ENCODE results near the gene GPR15.

The GPR15 gene

GRCh38 chr3:98553021-98553563, 21.3 kb downstream of the GPR15 start:
- H3K27me3 ChIP-seq (ENCODE audit: low read depth, low read length), result peaks cover 83% of the 10 kb centered on the region
- H3K79me2 ChIP-seq (ENCODE audit: low read length), result no peaks in the 10 kb centered on the region
- H3K4me2 ChIP-seq (ENCODE audit: low read length), result no peak overlapping the region
- H3K9me3 ChIP-seq (ENCODE audit: insufficient read depth, low read length), result no peaks in the 10 kb centered on the region
- H3K36me3 ChIP-seq (replicated peaks; ENCODE audit: low read depth, low read length), result no peaks in the 10 kb centered on the region
- H3K4me1 ChIP-seq (ENCODE audit: low read length), result peaks cover 29% of the 10 kb centered on the region
- no peaks in the 10 kb centered on the region for H4K20me1 ChIP-seq (ENCODE audit: insufficient read depth, low read length)
- H3K9ac ChIP-seq (ENCODE audit: low read length), result no peak overlapping the region
- H2AFZ ChIP-seq (ENCODE audit: low read depth, low read length), result no peak overlapping the region
- H3K27ac ChIP-seq (ENCODE audit: low read length), result no peak overlapping the region
- TF ChIP-seq CTCF (IDR thresholded peaks at IDR 0.05; ENCODE audit: low read depth, low read length) (no peak), EZH2phosphoT487 (IDR thresholded peaks at IDR 0.05; ENCODE audit: low read depth) (no peak)
- H3K4me3 ChIP-seq (ENCODE audit: low read length), result no peak overlapping the region

- H3K27ac ChIP-seq (ENCODE audit: low read length), result no peak overlapping the region
These were observed 22.0 kb downstream of the GPR15 start for GRCh38 chr3:98553753-98554152.

GRCh38 chr3:98554580-98554979, 22.8 kb downstream of the GPR15 start:
- Histone ChIP-seq H3K27ac (ENCODE audit: low read length) (no peak overlapping the region), H3K4me3 (ENCODE audit: low read length) (no peak overlapping the region), H3K9ac (ENCODE audit: low read length) (no peak overlapping the region), H4K20me1 (ENCODE audit: insufficient read depth, low read length) (no peaks in the 10 kb centered on the region), H3K27me3 (ENCODE audit: low read depth, low read length) (peaks cover 74% of the 10 kb centered on the region), H2AFZ (ENCODE audit: low read depth, low read length) (no peak overlapping the region), H3K36me3 (replicated peaks; ENCODE audit: low read depth, low read length) (no peaks in the 10 kb centered on the region), H3K9me3 (ENCODE audit: insufficient read depth, low read length) (no peaks in the 10 kb centered on the region), H3K4me1 (ENCODE audit: low read length) (peaks cover 29% of the 10 kb centered on the region), H3K4me2 (ENCODE audit: low read length) (no peak overlapping the region), H3K79me2 (ENCODE audit: low read length) (no peaks in the 10 kb centered on the region)
- no peak for TF ChIP-seq CTCF (IDR thresholded peaks at IDR 0.05; ENCODE audit: low read depth, low read length)
- no peak for TF ChIP-seq EZH2phosphoT487 (IDR thresholded peaks at IDR 0.05; ENCODE audit: low read depth)

More at GRCh38 chr3:98553753-98554152, 22.0 kb downstream of the GPR15 start:
- Histone ChIP-seq H3K36me3 (replicated peaks; ENCODE audit: low read depth, low read length) (no peaks in the 10 kb centered on the region), H3K79me2 (ENCODE audit: low read length) (no peaks in the 10 kb centered on the region), H4K20me1 (ENCODE audit: insufficient read depth, low read length) (no peaks in the 10 kb centered on the region), H3K4me3 (ENCODE audit: low read length) (no peak overlapping the region), H3K4me2 (ENCODE audit: low read length) (no peak overlapping the region), H2AFZ (ENCODE audit: low read depth, low read length) (no peak overlapping the region), H3K9me3 (ENCODE audit: insufficient read depth, low read length) (no peaks in the 10 kb centered on the region), H3K9ac (ENCODE audit: low read length) (no peak overlapping the region), H3K4me1 (ENCODE audit: low read length) (peaks cover 29% of the 10 kb centered on the region), H3K27me3 (ENCODE audit: low read depth, low read length) (peaks cover 82% of the 10 kb centered on the region)
- no peak for TF ChIP-seq EZH2phosphoT487 (IDR thresholded peaks at IDR 0.05; ENCODE audit: low read depth)
- no peak for TF ChIP-seq CTCF (IDR thresholded peaks at IDR 0.05; ENCODE audit: low read depth, low read length)

GRCh38 chr3:98555025-98555379, 23.2 kb downstream of the GPR15 start:
- Histone ChIP-seq H3K9me3 (ENCODE audit: insufficient read depth, low read length) (no peaks in the 10 kb centered on the region), H3K9ac (ENCODE audit: low read length) (no peak overlapping the region), H3K36me3 (replicated peaks; ENCODE audit: low read depth, low read length) (no peaks in the 10 kb centered on the region), H3K4me1 (ENCODE audit: low read length) (peaks cover 29% of the 10 kb centered on the region), H3K27ac (ENCODE audit: low read length) (no peak overlapping the region), H3K4me2 (ENCODE audit: low read length) (no peak overlapping the region), H4K20me1 (ENCODE audit: insufficient read depth, low read length) (no peaks in the 10 kb centered on the region), H3K4me3 (ENCODE audit: low read length) (no peak overlapping the region), H2AFZ (ENCODE audit: low read depth, low read length) (no peak overlapping the region), H3K27me3 (ENCODE audit: low read depth, low read length) (peaks cover 69% of the 10 kb centered on the region), H3K79me2 (ENCODE audit: low read length) (no peaks in the 10 kb centered on the region)
- TF ChIP-seq CTCF (IDR thresholded peaks at IDR 0.05; ENCODE audit: low read depth, low read length), result no peak
- no peak for TF ChIP-seq EZH2phosphoT487 (IDR thresholded peaks at IDR 0.05; ENCODE audit: low read depth)

All from OCI-LY3 (cell line).